ENCODE results near the gene OR2AT4.
"Not testable (repeated sequence)": the region's sequence is repeated elsewhere in the genome, so short reads cannot be mapped to it uniquely, and the experiment has no call there.

Gene OR2AT4

GRCh38 chr11:75063741-75064314 is 32.8 kb downstream of the OR2AT4 start:
- no peak for DNase-seq

DNA sequence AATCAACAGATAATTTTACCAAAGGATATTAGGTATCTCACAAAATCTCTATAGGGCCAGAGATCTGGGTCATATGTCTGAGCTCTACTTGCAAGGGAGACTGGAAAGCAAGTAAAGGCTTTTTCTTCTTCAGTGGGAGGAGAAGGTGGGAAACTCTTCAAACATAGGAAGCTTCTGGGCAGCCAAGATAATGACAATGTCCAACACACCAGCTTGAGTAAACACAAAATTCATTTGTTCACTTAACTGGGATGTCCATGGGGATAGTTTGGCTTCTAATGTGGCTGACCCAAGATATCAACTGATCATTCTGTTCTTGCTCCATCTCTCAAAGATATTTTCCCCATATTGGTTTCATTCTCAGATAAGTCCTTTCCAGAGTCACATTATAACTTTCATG is 37.4 kb downstream of the OR2AT4 start:
- DNase-seq, result no peak

- DNase-seq, result no peak
Measured at GRCh38 chr11:75056814-75057213, 39.9 kb downstream of the OR2AT4 start.

GRCh38 chr11:75055511-75055910 is 41.2 kb downstream of the OR2AT4 start:
- DNase-seq, result no peak

DNA sequence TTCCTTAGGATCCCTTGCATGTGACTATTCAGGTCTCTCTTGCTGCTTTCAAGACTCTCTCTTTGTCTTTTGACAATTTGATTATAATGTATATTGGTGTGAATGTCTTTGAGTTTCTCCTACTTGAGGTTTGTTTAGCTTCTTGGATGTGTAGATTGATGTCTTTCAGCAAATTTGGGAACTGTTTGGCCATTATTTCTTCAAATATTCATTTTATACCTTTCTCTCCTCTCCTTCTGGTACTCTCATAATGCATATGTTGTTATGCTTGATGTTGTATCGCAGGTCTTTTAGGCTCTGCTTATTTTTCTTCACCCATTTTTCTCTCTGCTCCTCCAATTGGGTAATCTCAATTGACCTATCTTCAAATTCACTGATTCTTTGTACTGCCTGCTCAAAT is 44.2 kb downstream of the OR2AT4 start:
- DNase-seq, result no peak

- DNase-seq, result no peak
Measured at GRCh38 chr11:75051043-75051442, 45.6 kb downstream of the OR2AT4 start.

- no peak for DNase-seq
Measured at GRCh38 chr11:75050516-75050915, 46.2 kb downstream of the OR2AT4 start.

DNA sequence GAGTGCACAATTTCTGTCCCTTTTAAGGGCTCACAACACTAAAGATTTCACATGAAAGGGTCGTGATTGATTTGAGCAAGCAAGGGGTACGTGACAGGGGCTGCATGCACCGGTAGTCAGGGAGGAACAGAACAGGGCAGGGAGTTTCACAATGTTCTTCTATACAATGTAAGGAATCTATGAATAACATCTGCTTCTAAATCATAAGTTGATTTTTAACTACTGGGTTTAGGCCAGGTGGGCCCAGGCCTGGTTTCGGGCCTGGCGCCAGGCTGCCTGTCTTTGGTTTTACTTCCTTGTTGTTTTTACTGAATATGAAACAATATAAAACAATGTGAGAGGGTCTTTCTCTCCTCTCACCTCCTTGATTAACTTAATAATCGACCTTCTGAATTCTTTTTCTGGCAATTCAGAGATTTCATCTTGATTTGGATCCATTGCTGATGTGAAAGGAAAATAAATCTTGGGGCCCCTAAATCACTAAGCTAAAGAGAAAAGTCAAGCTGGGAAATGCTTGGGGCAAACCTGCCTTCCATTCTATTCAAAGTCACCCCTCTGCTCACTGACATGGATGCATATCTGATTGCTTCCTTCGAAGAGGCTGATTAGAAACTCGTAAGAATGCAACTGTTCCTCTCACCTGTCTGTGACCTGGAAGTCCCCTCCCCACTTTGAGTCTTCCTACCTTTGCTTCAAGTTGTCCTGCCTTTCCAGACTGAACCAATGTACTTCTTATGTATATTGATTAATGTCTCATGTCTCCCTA is 47.0 kb downstream of the OR2AT4 start:
- DNase-seq, result not testable (repeated sequence)

DNA sequence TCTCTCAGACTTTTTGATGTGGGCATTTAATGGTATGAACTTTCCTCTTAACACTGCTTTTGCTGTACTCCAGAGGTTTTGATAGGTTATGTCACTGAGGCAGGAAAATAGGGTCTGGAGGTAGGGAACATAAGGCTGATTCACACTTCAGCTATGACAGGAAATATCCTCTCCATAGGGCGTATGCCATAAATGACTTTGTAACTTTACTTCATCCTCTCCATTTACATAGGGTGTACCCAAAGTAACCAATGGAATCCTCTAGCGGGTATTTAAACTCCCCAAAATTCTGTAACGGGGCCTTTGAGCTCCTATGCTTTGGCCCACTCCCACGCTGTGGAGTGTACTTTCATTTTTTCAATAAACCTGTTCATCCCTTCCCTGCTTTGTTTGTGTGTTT is 49.5 kb downstream of the OR2AT4 start:
- DNase-seq, result no peak

DNA sequence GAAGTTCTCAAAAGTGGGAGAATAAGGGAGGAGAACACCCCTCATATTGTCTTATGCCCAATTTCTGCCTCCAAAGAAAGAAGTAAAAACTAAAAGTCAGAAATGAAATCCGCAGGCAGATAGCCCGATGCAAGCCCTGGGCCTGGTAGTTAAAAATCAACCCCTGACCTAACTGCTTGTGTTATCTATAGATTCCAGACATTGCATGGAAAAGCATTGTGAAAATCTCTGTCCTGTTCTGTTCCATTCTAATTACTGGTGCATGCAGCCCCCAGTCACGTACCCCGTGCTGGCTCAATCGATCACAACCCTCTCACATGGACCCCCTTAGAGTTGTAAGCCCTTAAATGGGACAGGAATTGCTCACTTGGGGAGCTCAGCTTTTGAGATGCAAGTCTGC is 50.0 kb downstream of the OR2AT4 start:
- DNase-seq, result not testable (repeated sequence)

DNA sequence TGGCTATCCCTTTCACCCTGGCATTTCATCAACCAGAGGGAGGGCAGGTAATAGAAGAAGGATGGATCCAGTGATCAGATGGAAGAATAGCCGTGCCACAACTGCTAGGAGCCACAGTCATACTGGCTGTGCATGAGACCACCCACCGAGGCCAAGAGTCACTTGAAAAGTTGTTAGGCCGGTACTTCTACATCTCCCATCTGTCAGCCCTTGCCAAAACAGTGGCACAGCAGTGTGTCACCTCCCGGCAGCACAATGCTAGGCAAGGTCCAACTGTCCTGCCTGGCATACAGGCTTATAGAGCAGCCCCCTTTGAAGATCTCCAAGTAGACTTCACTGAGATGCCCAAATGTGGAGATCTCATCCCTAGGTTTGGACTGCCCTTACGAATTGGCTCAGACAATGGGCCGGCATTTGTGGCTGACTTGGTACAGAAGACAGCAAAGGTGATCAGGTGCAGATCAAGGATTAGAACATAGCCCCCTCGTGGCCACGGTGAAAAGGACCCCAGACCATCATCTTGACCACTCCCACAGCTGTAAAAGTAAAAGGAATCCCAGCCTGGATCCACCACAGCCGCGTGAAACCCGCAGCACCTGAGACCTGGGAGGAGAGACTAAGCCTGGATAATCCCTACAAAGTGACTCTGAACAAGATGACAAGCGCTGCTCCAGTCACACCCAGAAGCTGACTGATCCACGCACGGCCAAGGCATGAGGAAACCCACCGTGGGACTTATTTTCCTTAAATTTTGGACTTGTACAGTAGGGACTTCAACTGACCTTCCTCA is 52.1 kb downstream of the OR2AT4 start:
- DNase-seq, result not testable (repeated sequence)

DNA sequence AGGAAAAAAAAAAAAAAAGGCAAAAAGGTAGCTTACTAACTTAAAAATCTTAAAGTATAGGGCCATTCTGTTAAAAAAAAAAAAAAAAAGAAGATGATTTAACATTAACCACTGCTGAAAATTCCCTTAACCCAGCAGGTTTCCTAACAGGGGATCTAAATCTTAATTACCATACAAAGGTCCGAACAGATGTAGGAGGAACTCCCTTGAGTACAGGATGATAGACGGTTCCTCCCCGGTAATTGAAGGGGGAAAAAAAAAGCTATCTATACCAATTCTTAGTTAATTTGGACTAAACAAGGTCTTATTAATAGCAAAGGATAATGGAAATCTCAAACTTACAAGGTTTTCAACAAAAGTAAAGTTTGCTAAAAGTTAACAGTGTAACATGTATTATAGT is 54.9 kb downstream of the OR2AT4 start:
- not testable (repeated sequence) for DNase-seq

DNA sequence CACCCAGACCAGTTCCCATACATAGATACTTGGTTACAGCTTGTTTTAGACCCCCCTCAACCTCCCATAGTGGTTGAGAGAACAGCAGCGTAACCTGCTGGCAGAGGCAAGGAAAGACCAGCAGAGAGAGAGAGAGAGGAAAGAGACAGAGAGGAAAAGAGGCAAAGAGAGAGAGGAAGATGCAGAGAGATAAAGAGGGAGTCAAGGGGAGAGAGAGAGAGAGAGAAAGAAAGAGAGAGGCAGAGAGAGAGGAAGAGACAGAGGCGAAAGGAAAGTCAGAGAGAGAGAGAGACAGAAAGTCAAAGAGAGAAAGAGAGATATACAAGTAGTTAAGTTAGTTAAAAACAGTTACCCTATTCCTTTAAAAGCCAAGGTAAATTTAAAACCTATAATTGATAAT is 55.4 kb downstream of the OR2AT4 start:
- no peak for DNase-seq

GRCh38 chr11:75040167-75040770 is 56.4 kb downstream of the OR2AT4 start:
- no peak for DNase-seq

DNA sequence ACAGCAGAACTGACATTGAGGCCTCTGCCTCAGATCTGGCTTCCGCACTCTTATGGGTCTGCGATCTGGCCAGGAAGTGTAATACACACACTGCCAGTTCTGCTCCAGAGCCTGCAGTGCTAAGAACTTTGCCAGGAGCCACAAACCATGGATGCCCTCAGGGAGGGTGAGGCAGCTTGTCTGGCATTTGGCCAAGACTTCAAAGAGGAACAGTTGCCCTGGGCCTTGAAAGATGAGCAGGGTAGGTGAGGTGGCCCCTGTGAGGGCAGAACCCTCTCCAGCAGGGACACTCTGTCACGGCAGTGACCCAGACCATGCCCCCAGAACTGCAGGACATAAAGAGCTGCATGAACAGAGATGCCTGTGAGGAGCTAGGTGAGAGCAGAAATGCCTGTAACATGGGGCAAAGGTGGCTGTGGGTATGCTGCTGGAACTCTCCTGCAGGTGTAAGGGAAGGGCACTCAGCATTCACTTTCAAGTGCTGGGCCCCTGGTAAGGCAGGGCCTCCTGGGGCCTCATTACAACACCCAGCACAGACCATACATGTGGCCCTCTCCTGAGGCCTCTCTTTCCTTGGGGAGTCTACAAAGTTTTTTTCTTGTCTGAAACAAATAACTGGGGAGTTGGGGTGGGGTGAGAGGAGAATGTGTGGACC is 60.6 kb downstream of the OR2AT4 start:
- peak in 1 of 2 experiments; percentile 72 for DNase-seq

- no peak for DNase-seq
Measured at GRCh38 chr11:75035256-75035655, 61.4 kb downstream of the OR2AT4 start.

DNA sequence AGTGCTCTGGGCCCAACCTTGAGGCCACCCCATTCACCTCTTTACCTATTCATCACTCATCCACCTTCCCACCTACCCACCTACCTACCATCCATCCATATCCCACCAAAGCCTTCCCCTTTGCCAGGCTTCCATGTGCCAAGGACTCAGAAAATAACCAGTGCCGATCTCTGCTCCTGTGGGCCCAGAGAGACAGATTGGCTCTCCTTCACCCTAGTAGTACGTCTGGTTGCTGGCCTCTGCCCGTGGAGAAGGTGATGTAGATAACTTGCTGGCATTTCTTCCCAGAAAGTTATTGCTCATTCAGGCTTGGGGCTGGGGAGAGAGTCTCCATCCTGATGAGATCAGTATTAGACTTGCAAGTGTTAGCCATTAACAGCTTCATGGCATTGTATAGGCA is 62.8 kb downstream of the OR2AT4 start:
- DNase-seq, result no peak

GRCh38 chr11:75032550-75032935 is 64.1 kb downstream of the OR2AT4 start:
- DNase-seq, result no peak

DNA sequence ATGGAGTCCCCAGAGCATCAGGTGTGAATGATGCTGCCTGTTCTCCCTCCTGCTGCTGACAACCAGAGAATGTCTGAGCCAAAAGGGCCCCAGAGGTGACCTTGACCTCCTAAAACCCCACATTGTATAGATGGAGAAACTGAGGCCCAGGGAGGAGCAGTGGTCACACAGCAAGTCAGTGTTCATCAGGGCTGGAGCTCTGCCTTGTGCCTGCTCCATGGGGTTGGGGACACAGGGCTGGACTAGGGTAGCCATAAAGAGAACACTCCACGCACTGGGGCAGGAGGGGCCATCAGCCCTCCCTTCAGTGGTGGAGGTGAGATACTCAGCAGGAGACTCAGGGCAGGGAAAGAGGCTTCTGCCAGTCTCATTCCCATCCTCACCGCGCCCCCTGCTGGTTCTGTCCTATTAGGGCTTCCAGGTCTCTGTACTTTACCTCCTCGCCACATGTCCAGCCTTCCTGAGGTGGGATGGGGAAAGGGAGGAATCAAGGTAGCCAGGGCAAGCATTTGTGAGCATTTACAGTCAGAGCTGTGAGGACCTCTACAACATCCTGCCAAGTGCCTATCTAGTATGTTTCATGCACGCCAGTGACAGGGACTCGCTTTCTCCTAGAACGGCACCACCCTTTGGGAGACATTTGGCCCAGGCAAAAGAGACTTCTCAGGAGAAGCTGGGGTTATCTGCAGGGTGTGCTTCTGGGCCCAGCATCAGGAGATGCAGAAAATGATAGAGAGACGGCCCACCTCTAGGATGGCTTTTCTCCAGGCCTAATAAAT is 64.7 kb downstream of the OR2AT4 start:
- DNase-seq, result peak in 1 of 2 experiments; percentile 42

All from NCI-H446 (cell line).